Loucy (cell line): Measurements from ENCODE around the gene ELL.

Experiments
- H2AFZ ChIP-seq: fragments of 200-600 bp; sonication (generic); 2 replicates; pipeline ENCODE4 v1.6.0; 2016; ENCODE audit warnings: antibody characterized with exemption, mild to moderate bottlenecking, low read length, moderate library complexity
- H3F3A ChIP-seq: fragments of 200-600 bp; 2 replicates; pipeline ENCODE4 v1.6.0; 2016; ENCODE audit warnings: antibody characterized with exemption, low read depth, mild to moderate bottlenecking
- H3K27me3 ChIP-seq: fragments of 200-600 bp; sonication (generic); 2 replicates; pipeline ENCODE4 v1.6.1; 2014; ENCODE audit warnings: low read length, mild to moderate bottlenecking; ENCODE audit not compliant: insufficient read depth, poor library complexity, severe bottlenecking
- H3K36me3 ChIP-seq: fragments of 200-600 bp; sonication (generic); 2 replicates; pipeline ENCODE4 v1.6.1; 2016; ENCODE audit warnings: low read length; ENCODE audit not compliant: insufficient read depth
- H3K4me1 ChIP-seq: fragments of 200-600 bp; sonication (generic); 2 replicates; pipeline ENCODE4 v1.5.1; 2014; ENCODE audit warnings: low read length, mild to moderate bottlenecking; ENCODE audit not compliant: insufficient read depth, poor library complexity, severe bottlenecking
- H3K4me2 ChIP-seq: fragments of 200-600 bp; sonication (generic); 2 replicates; pipeline ENCODE4 v1.6.0; 2014; ENCODE audit warnings: antibody characterized with exemption, low read length, low read depth, mild to moderate bottlenecking; ENCODE audit not compliant: poor library complexity, severe bottlenecking
- H3K4me3 ChIP-seq: fragments of 200-600 bp; sonication (generic); 2 replicates; pipeline ENCODE4 v1.5.1; 2014; ENCODE audit warnings: low read length, mild to moderate bottlenecking, mixed read lengths; ENCODE audit not compliant: poor library complexity, severe bottlenecking
- H3K79me2 ChIP-seq: fragments of 200-600 bp; sonication (generic); 2 replicates; pipeline ENCODE4 v1.6.1; 2014; ENCODE audit warnings: low read length; ENCODE audit not compliant: insufficient read depth
- H3K9ac ChIP-seq: fragments of 200-600 bp; sonication (generic); 2 replicates; pipeline ENCODE4 v1.6.0; 2014; ENCODE audit warnings: mild to moderate bottlenecking, low read depth, low read length, moderate library complexity; ENCODE audit not compliant: poor library complexity, severe bottlenecking
- H3K9me2 ChIP-seq: fragments of 200-600 bp; sonication (generic); replicated peaks from 2 replicates; pipeline ENCODE4 v1.6.1; 2016; ENCODE audit warnings: low read depth, low read length, mixed read lengths
- H3K9me3 ChIP-seq: fragments of 200-600 bp; sonication (generic); 2 replicates; pipeline ENCODE4 v1.6.1; 2014; ENCODE audit warnings: mild to moderate bottlenecking, antibody characterized with exemption, low read length, low read depth; ENCODE audit not compliant: insufficient read depth
- H4K20me1 ChIP-seq: fragments of 200-600 bp; sonication (generic); 2 replicates; pipeline ENCODE4 v1.6.0; 2014; ENCODE audit warnings: antibody characterized with exemption, low read length, mild to moderate bottlenecking; ENCODE audit not compliant: insufficient read depth, poor library complexity, severe bottlenecking
- EZH2phosphoT487 ChIP-seq: fragments of 200-600 bp; IDR thresholded peaks from 2 replicates; pipeline ENCODE4 v1.6.1; 2018; ENCODE audit warnings: antibody characterized with exemption, mild to moderate bottlenecking, moderate library complexity, borderline replicate concordance
- TF ChIP-seq, protein P1 (sequence below): fragments of 200-600 bp; sonication (generic); conservative IDR thresholded peaks from 2 replicates; pipeline ENCODE4 v1.5.1; 2014; ENCODE audit warnings: mild to moderate bottlenecking, antibody characterized with exemption, low read length

ELL gene

GRCh38 chr19:18440936-18441803 is 80.7 kb downstream of the ELL start:
- Histone ChIP-seq H3K9me2 (no peaks in the 10 kb centered on the region), H3K4me1 (peaks cover 7% of the 10 kb centered on the region), H3K36me3 (peaks cover 21% of the 10 kb centered on the region; the same call in 1 of the 2 replicates), H3K9me3 (no peaks in the 10 kb centered on the region), H3K9ac (no peak overlapping the region), H3K4me3 (no peak overlapping the region), H4K20me1 (no peaks in the 10 kb centered on the region), H2AFZ (no peak overlapping the region), H3F3A (peaks cover 8% of the 10 kb centered on the region; the same call in 1 of the 2 replicates), H3K4me2 (no peak overlapping the region), H3K27me3 (no peaks in the 10 kb centered on the region), H3K79me2 (no peaks in the 10 kb centered on the region)
- TF ChIP-seq EZH2phosphoT487, result no peak
- TF ChIP-seq, protein P1, sequence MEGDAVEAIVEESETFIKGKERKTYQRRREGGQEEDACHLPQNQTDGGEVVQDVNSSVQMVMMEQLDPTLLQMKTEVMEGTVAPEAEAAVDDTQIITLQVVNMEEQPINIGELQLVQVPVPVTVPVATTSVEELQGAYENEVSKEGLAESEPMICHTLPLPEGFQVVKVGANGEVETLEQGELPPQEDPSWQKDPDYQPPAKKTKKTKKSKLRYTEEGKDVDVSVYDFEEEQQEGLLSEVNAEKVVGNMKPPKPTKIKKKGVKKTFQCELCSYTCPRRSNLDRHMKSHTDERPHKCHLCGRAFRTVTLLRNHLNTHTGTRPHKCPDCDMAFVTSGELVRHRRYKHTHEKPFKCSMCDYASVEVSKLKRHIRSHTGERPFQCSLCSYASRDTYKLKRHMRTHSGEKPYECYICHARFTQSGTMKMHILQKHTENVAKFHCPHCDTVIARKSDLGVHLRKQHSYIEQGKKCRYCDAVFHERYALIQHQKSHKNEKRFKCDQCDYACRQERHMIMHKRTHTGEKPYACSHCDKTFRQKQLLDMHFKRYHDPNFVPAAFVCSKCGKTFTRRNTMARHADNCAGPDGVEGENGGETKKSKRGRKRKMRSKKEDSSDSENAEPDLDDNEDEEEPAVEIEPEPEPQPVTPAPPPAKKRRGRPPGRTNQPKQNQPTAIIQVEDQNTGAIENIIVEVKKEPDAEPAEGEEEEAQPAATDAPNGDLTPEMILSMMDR, result no peak

- no peak overlapping the region for H3K4me3 ChIP-seq
- no peaks in the 10 kb centered on the region for H3K9me3 ChIP-seq
- no peaks in the 10 kb centered on the region for H3K79me2 ChIP-seq
- no peak overlapping the region for H2AFZ ChIP-seq
- no peaks in the 10 kb centered on the region for H4K20me1 ChIP-seq
- H3K4me1 ChIP-seq, result peaks cover 7% of the 10 kb centered on the region
- no peaks in the 10 kb centered on the region for H3K9me2 ChIP-seq
- H3K4me2 ChIP-seq, result no peak overlapping the region
- peaks cover 14% of the 10 kb centered on the region; the same call in 1 of the 2 replicates for H3K36me3 ChIP-seq
- peaks cover 8% of the 10 kb centered on the region; the same call in 1 of the 2 replicates for H3F3A ChIP-seq
- no peak for TF ChIP-seq EZH2phosphoT487
- TF ChIP-seq, protein P1, result peak; percentile 68
- no peaks in the 10 kb centered on the region for H3K27me3 ChIP-seq
- H3K9ac ChIP-seq, result no peak overlapping the region
These were observed 81.4 kb downstream of the ELL start for GRCh38 chr19:18440415-18440877.

- Histone ChIP-seq H3K27me3 (no peaks in the 10 kb centered on the region), H4K20me1 (no peaks in the 10 kb centered on the region), H3K4me2 (no peak overlapping the region), H3K9ac (no peak overlapping the region), H3K9me3 (no peaks in the 10 kb centered on the region), H2AFZ (no peak overlapping the region), H3K79me2 (no peaks in the 10 kb centered on the region), H3K36me3 (peaks cover 10% of the 10 kb centered on the region; the same call in 1 of the 2 replicates), H3K4me1 (peaks cover 7% of the 10 kb centered on the region), H3K4me3 (no peak overlapping the region), H3K9me2 (no peaks in the 10 kb centered on the region), H3F3A (peaks cover 8% of the 10 kb centered on the region; the same call in 1 of the 2 replicates)
- TF ChIP-seq, protein P1, result no peak
- no peak for TF ChIP-seq EZH2phosphoT487
These were observed 82.0 kb downstream of the ELL start for GRCh38 chr19:18439910-18440237.
